HG02970 (cell line): ENCODE results near the gene ZFP90.
"Not testable (repeated sequence)": the region's sequence is repeated elsewhere in the genome, so short reads cannot be mapped to it uniquely, and the experiment has no call there.

Source experiments
- ATAC-seq: cut with Tn5 transposase; IDR thresholded peaks from one replicate; pipeline ENCODE4 v1.9.1; 2021; ENCODE audit warnings: mild to moderate bottlenecking, moderate library complexity, moderate number of reproducible peaks; ENCODE audit not compliant: unreplicated experiment, low FRiP score

Gene ZFP90

DNA sequence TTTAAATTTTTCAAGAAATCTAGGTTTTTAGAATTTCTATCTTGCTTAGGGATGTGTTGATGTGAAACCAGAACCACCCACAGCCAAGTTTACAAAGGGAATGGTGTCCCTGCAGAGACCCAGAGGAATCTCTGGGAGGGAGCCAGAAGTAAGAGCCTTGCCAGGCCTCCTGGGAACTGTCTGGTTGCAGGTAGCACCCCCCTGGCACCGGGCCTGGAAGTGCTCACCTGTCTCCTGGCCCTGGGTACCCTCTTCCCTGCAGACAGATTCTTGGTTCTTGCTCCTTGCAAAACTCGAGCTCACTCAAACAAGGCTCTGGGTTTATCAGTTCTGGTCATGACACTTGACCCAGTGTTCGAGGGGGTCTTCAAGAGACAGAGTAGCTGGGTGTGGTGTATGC is 24.6 kb upstream of the ZFP90 start:
- no peak for ATAC-seq

DNA sequence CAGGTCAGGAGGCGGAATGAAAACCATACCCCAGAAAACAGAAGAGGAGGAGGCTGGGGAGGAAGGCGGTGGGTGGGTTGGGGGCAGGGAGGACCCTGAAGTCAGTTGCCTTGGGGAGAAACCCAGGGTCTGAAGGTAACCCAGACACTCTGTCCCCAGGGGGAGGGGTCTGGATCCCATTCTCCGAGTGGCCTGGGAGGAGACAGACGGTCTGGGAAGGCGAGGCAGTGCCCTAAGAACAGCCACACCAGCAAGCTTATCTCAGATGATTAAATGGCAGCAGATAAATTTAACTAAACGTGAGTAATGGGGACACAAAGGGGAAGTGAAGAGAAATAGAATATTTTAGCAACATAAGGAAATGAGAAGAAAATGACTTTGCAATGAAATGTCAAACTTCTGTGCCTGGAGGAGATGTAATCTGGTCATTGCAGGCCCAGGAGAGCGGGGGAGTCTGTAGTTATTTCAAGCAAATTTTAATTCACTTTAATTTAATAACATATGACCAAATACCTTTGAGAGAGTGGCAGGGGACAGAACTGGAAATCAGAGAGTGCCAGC is 21.4 kb upstream of the ZFP90 start:
- no peak for ATAC-seq

DNA sequence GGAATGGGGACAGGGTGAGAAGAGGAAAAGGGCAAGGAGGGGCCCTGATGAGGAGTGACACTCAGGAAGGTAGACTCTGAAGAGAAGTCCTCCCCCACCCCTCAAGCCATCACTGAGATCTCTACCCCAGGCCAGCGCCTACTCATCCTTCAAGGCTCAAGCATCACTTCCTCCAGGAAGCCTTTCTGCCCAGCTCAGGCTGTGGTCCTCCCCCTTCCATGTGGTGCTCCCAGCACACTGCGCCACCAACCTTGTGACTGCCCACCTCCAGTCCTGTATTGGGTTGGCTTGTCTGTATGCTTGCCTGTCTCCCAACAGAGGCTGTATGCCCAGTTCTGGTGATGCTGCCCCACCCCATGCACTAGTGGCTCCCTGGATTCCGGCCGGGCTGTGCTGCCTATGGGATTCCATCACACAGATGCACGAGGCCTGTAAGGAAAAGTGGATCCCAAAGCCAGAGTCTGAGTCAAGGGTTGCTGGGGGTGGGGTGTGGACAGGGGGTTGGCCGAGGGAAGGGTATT is 19.8 kb upstream of the ZFP90 start:
- no peak for ATAC-seq

DNA sequence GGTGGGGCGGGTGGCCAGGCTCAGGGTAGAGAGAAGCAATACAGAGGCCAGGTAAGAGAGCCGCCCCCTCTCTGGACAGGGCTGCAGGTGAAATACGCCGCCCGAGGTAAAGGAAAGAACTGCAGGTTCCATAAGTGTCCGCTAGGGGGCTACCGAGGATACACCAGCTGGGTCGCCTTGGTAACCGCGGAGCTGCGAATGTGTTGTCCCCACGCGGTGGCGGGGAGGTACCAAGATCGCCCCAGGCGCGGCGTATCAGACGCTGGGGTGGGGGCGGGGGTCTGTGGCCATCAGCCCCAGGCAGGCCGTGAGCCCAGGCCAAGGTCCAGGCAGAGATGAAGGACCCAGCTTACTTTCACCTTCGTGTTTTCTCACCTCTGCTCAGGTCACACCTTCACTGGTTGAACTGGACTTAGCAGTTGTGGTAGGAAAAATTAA is 18.4 kb upstream of the ZFP90 start:
- ATAC-seq: peak; percentile 90

DNA sequence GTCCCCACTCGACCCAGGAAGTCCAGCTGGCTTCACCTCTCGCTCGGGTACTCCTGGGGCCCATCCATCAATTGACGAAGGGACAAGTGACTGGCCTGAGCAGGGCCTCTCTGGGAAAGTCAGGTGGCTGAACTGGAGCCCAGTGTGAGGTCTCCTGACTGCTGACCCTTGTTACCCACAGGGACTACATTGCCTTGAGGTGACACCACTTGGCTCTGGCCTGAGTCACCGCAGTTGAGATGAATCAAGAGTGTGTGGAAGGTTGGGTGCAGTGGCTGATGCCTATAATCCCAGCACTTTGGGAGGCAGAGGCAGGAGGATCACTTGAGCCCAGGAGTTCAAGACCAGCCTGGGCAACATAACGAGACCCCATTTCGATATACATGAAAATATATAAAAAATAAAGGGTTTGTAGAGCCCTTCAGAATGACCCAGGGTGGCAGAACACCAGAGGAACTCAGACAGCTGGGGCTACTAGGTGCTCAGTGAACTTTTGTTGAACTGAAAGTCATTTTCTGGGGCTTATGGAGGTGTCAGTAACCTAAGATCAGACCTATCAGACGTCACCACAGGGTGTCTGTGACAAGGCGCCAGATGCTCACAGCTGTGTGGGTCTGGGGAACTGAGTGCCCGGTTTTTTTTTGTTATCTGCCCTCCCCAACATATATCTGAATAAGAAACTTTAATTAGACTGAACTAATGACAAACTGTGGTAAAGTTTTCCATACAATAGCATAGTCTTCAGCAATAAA is 14.8 kb upstream of the ZFP90 start:
- no peak for ATAC-seq

DNA sequence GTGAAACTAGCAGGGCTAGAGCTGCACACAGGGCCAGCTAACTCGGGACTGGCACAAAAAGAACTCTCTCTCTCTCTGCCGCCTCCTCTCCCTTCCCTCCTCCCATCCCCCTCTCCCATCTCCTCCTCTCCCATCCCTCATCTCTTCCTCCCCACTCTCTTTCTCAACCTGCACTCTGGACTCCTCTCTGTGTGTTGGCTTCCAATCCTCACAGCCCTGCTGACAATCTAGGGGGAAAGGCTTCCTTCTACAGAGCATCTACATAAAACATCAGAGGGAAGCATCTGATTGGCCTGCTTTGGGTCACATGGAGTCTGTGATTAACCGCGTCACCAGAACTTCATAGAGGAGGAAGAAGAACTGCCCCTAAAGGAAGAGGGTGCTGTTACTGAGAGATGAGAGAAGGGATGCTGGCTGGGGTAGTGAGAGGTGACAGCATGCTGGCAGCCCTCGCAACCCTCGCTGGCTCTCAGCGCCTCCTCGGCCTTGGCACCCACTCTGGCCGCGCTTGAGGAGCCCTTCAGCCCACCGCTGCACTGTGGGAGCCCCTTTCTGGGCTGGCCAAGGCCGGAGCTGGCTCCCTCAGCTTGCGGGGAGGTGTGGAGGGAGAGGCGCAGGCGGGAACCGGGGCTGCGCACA is 12.8 kb upstream of the ZFP90 start:
- ATAC-seq: no peak

DNA sequence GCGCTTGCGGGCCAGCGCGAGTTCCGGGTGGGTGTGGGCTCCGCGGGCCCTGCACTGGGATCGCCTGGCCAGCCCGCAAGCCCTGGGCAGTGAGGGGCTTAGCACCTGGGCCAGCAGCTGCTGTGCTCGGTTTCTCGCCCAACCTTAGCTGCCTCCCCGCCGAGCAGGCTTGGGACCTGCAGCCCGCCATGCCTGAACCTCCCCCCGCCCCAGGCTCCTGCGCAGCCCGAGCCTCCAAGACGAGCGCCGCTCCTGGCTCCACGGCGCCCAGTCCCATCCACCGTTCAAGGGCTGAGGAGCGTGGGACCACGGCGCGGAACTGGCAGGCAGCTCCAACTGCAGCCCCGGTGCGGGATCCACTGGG is 12.3 kb upstream of the ZFP90 start:
- ATAC-seq: no peak

DNA sequence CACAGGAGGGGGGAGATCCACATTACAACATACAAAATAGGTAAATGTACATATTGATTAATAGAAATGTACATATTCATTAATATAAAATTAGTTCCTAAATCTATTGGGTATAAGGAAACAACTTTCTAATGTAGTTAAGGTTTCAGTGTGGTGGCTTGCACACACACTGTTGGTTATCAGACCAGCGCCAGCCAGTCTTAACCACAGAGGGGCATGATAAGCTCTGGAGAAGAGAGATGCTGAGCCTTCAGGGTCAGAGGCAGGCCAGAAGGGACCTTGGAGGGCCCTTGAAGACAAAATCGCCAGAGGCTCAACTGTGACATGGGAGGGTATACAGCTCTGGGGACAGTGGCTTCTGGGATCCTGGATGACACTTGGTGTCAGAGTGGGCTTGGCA is 10.9 kb upstream of the ZFP90 start:
- no peak for ATAC-seq

DNA sequence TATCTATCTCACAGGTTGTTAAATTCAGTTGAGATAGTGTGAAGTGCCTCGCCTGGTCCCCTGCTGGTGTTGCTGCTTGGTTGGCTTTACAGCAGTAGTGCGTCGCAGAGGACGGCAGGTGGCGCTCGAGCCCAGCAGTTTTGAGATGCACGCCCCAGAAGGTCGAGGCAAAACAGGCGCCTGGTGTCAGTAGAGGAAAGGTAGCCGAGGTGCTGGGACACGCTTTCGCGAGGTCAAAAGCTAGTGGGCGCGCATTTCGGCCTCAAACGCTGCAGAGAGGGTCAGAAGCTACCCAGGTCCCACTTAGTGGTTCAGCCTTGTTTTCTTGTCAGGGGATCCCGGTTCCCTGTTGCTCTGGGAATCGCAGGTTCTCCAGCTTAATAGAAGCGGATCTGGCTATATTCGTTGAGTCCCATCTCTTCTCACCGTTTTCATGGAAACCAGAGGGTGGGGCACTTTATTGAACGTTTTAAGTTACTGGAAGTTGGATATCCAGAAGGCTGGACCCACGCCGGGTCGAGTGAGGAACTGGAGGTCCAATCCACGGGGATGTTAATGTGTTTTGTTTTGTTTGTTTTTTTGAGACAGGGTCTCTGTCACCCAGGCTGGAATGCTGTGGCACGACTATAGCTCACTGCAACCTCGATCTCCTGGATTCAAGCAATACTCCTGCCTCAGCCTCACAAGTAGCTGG is 10.3 kb upstream of the ZFP90 start:
- peak; percentile 62 for ATAC-seq

DNA sequence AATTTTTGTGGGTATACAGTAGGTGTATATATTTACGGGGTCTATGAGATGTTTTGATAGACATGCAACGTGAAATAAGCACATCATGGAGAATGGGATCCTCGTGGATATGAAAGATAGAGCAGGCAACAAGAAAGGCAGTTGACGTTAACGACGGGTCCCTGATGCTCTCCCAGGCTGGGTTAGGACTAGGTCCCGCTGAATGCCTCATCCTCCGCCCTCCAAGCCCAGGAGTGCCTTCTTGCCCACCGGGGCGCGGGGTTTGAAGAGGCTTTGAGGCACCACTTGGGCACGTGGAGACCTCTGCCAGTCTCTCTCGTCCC is 9.5 kb upstream of the ZFP90 start:
- no peak for ATAC-seq

DNA sequence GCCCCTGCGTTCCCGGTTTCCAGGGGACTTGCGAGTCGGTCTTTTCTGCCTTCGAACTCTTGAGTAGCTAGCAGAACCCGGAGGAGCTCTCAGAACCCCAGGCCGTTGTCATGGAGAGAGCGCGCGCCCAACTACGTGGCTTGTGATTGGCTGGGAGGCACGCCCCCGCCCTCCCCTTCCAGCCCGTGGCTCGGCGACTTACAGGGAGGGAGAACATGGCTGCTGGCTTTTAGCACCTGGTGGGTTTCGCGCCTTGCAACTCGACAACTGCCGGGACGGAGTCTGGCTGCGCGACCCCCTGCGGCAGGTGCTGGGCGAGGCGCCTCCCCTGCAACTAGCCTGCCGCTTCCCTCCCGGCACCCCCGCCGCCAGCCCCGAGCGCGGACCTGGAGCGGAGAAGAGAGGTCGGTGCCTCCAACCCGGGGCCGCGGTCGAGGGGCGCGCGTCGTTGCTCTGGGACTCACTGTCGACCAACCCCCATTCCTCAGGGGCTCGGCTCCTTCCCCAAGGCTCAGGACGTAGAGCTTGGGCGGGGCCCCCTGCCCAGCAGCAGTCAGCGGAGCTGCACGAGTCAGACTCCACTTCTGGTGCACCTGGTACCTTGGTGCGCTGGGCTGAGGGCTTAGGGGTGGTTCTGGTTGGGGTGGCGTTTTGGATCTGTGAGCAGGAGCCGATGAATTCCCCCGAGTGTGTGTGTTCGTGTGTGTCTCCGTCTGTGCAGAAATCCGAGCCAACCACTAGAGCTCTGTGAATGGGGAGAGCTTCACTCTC is 9.0 kb upstream of the ZFP90 start:
- no peak for ATAC-seq

DNA sequence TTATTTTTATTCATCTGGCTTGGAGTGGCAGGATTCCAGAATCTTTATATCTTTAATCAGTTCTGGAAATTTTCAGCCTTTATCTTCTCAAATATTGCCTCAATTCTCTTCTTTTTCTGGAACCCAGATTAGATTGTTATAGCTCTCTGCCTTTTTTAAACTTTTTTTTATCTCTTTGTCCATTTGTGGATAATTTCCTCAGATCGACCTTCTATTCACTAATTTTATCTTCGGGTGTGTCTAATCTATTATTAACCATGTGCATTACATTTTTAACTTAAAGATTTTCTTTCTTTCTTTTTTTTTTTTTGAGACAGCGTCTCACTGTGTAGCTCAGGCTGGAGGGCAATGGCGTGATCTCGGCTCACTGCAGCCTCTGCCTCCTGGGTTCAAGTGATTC is 5.2 kb upstream of the ZFP90 start:
- no peak for ATAC-seq

DNA sequence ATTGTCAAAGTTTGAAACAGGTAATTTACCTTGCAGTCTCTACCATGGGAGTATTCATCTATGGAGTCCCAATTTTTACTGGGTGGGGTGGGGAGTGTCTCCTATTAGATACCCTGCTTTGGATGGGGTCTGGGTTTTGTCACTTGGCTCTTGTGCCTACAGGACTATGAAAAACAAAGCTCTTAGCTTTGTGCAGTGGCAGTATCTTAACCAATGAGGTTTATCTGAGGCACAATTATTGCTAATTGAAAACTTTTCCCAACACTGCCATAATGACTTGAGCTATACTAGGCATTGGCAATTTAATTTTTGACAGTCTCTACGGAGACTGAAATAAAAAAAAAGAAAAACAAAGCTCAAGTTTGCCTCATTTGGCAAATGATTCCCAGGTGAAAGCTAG is 3.8 kb upstream of the ZFP90 start:
- ATAC-seq: no peak

DNA sequence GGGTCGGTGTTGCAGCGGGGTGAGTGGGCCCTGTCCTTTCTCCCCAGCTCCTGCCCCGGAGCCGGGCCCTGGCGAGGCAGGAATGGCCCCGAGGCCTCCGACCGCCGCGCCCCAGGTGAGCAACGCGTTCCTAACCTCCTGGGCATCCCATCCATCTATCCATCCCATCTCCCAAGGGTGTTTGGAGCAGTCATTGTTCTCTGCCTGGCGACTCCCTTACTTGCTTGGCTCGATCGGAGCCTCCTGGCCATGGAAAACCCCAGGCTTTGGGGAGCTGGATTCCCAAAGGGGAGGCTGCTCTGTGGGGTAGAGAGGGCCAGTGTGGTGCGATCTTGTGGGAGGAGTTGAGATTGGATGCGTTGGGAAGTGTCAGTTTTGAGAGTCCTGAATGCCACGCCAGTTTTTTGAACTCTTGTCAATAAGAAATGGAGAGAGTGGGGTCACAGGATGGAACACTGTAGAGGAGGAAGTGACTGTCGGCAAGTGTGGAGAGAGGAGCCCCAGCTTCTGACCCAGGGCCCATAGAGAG is 684 bp downstream of the ZFP90 start:
- peak; percentile 14 for ATAC-seq

DNA sequence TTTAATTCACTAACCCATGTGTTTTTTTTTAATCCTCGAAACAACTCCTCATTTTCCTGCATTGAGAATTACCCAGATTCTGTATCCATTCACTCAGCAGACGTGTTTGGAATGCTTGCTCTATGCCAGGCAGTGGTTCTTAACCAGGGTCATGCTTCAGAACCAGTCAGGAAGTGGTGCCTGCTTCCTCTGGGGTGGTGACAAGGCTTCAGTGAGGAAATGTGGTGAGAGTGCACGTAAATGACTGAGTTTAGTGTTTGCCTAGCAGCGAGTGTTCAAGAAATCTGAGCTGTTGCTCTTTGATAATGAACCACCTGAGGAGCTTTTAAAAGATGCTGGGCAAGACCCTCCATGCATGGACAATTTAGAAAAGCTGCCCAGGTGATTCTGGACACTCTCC is 9.9 kb downstream of the ZFP90 start:
- ATAC-seq: no peak

DNA sequence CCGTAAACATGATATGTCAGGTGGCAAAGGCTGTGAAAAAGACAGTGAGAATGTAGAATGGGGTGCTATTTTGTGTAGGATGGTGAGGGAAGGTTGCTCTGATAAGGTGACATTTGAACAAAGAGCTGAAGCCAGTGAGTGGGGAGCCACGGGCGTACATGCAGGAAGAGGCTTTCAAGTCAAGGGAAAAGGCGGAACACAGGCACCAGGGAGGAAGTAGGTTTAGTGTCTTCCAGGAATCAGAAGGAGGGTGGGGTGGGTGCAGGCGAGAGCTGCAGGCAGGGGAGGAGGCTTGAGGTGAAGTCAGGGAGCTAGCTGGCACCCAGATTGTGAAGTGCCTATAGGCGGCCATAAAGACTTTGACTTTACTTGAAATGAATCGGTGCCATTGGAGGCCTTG is 14.1 kb downstream of the ZFP90 start:
- ATAC-seq: no peak

DNA sequence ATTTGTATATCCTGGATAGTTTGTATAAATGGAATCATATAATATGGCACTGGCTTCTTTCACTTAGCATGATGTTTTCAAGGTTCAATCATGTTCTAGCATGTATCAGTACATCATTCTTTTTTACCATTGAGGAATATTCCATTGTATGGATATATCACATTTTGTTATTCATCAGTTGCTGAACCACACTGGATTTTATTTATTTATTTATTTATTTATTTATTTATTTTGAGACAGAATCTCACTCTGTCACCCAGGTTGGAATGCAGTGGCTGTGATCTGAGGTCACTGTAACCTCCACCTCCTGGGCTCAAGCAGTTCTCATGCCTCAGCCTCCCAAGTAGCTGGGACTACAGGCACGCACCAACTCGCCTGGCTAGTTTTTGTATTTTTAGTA is 21.2 kb downstream of the ZFP90 start:
- ATAC-seq: not testable (repeated sequence)

DNA sequence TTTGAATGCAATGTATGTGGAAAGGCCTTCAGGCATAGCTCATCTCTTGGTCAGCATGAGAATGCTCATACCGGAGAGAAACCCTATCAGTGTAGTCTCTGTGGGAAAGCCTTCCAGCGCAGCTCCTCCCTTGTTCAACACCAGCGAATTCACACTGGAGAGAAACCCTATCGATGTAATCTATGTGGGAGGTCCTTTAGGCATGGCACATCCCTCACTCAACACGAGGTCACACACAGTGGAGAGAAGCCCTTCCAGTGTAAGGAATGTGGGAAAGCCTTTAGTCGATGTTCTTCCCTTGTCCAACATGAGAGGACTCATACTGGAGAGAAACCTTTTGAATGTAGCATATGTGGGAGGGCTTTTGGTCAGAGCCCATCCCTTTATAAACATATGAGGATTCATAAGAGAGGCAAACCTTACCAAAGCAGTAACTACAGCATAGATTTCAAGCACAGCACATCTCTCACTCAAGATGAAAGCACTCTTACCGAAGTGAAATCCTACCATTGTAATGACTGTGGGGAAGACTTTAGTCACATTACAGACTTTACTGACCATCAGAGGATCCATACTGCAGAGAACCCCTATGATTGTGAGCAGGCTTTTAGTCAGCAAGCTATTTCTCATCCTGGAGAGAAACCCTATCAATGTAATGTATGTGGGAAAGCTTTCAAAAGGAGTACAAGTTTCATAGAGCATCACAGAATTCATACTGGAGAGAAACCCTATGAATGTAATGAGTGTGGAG is 24.7 kb downstream of the ZFP90 start:
- no peak for ATAC-seq

DNA sequence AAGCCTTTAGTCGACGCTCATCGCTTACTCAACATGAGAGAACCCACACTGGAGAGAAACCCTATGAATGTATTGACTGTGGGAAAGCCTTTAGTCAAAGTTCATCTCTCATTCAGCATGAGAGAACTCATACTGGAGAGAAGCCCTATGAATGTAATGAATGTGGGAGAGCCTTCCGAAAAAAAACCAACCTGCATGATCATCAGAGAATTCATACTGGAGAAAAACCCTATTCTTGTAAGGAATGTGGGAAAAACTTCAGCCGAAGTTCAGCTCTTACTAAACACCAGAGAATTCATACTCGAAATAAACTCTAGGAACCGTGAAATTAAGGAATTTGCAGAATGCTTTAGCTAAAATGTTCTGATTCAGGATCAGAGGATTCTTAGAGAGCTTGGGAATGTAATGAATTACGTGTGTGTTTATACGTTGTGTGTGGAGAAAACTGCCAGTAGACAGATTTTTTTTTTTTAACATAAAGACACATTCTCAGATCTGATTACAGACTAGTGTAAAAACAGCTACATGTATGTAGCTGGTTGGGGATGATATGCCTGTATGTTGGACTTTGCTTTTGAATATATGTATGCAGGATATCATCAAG is 25.4 kb downstream of the ZFP90 start:
- no peak for ATAC-seq
